Effector CD4-positive, alpha-beta T cell (primary cell): ENCODE results near the gene ADAMTS9. TPM values are rescaled to one million over a fixed set of nuclear protein-coding genes. Genes with fewer than 3 reads are reported as not detected.

Experiments used
- DNase-seq: peaks from one replicate; pipeline ENCODE4 v3.0.0-alpha.2; 2020
- total RNA-seq: gene quantifications from one replicate; lab custom pipeline; 2026; lab: John Stamatoyannopoulos, UW

ADAMTS9 gene, protein sequence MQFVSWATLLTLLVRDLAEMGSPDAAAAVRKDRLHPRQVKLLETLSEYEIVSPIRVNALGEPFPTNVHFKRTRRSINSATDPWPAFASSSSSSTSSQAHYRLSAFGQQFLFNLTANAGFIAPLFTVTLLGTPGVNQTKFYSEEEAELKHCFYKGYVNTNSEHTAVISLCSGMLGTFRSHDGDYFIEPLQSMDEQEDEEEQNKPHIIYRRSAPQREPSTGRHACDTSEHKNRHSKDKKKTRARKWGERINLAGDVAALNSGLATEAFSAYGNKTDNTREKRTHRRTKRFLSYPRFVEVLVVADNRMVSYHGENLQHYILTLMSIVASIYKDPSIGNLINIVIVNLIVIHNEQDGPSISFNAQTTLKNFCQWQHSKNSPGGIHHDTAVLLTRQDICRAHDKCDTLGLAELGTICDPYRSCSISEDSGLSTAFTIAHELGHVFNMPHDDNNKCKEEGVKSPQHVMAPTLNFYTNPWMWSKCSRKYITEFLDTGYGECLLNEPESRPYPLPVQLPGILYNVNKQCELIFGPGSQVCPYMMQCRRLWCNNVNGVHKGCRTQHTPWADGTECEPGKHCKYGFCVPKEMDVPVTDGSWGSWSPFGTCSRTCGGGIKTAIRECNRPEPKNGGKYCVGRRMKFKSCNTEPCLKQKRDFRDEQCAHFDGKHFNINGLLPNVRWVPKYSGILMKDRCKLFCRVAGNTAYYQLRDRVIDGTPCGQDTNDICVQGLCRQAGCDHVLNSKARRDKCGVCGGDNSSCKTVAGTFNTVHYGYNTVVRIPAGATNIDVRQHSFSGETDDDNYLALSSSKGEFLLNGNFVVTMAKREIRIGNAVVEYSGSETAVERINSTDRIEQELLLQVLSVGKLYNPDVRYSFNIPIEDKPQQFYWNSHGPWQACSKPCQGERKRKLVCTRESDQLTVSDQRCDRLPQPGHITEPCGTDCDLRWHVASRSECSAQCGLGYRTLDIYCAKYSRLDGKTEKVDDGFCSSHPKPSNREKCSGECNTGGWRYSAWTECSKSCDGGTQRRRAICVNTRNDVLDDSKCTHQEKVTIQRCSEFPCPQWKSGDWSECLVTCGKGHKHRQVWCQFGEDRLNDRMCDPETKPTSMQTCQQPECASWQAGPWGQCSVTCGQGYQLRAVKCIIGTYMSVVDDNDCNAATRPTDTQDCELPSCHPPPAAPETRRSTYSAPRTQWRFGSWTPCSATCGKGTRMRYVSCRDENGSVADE (N-terminal part only)
- total RNA-seq, result not detected

DNA sequence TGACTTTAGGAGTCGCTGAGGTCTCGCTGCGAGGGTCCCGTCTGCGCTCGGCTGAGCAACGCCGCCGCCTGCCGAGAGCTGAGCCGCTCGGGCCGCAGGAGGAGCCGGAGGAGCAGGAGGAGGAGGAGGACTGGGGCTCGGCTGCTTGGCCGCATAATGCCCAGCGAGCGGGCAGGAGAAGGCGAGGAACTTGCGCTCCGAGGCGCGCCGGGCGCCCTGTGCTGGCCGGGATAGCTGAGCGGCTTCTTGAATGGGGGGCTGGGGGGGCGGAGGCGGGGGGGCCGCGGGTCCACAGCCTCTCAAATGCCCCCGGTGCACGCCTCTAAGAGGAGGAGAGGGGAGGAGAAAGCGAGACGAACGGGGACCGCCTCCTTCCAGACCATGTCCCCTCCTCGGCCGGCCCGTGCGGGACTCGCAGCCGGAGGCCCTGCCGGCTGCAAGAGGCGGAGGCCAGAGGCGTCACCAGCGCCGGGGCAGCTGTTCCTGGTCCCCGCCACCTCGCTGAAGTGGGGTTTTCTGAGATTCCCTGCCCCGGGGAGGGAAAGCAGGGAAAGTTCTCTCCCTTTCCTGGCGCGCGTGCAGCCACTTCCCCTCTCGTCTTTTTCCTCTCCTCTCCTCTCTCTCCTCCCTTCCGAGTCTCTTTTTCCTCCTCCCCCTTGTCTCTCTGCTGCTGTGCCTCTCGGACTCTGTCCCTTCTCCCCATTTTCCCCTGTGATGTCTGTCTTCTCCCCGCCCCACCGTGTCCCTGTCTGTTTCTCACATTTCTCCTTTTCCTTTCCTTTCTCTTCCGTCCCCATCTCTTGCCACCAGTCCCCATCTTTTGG lies at the start of gene ADAMTS9:
ADAMTS9 (minus strand) TSS at position 220 of the 824 bp plus-strand sequence. CDS start 343 bp downstream, outside the sequence.
- no peak for DNase-seq

DNA sequence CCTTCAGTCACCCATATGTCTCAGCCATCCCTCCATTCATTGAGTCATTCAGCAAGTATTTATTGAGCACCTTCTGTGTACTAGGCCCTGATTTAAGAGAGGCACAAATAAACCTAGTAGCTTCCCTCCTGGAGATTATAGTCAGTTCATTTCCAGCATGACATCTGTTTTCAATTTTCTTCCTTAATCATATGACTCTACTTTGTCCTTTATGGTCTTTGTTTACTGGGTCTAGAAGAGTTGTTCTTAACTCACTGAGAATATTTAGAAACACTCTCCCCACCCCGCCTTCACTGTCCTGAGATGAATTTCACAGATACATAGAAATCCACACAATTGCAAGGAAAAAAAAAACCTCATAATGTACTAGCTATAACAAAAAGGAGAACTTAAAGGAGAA lies 44.8 kb upstream of the ADAMTS9 start:
- DNase-seq, result no peak

DNA sequence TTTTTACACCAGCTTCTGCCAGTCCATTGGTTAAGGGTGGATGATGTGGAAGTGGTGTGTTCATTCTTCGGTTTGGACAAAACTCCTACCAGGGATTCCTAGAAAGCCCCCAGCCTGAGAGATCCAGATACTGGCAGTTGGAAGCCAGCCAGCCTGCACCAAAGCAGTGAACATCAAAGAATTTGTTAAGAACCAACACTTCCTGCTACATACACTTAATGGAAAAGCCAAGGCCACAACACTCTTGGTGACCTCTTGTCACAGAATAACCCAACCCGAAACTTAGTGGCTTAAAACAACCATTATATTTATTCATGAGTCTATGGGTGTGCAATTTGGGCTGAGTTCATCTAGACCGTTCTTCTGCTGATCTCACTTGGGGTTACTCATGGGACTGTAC lies 42.9 kb upstream of the ADAMTS9 start:
- DNase-seq, result no peak

DNA sequence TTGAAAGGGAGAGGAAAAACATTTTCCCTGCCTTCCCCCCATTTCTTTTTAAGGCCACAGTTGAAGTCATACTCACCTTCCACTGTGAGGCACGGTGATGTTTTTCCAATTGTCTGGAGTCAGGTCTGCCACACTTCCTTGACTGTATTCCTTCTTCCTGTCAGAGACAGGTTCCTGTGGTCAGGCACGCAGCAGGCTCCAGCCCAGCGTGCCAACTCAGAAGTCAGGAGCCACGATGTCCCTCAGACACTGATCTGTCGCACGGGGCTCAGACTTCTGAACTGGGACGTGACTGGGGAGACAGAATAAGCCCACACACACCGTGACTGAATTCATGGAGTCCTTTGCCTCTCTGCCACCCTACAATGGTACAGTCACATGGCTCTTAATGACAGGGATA lies 41.2 kb upstream of the ADAMTS9 start:
- no peak for DNase-seq

DNA sequence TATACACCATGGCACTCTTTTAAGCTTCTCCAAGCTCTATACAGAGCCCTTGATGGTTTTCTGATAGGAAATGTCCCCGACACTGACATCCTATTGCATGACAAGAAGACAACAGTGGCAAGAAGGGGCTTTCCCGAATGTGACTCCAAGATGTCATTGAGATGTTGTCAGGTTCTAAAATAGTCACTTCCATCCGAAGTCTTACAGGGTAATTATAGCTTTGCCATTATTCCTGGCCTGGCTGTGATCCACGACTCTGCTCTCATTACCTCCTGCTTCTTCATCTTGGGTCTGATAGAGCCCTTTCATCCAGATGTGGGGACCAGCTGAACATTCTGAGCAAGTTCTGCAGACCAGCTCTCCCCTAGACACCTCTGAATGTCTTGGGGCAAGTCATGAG lies 40.6 kb upstream of the ADAMTS9 start:
- no peak for DNase-seq

DNA sequence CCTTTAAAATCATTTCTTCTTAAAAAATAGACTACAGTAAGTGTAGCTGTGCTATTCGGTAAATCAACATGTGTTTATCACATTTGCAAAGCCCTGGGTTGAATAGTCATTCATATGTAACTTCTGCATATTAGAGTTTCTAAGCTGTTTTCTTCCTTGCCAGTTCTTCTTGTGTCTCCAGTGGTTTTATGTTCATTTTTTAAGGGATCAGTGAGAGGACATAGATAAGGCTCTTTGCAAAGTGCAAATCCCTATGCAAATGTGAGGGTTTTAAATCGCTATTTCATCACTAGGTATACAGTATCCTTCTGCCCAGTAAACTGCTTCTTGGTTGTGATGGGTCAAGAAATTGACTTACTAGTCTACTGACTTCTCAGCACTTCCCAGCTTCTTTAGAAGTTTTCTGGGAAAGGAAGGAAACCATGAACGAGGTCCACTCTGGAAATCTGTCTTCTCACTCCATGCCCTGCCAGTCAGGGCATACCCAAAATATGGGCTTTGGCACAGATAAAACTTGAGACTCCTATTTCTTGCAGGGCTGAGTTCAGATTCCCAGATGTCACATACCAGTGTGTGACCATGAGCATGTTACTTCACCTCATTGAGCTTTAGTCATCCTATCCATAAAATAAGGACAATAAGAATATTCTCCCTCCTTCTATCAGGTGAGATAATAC lies 38.8 kb upstream of the ADAMTS9 start:
- no peak for DNase-seq

DNA sequence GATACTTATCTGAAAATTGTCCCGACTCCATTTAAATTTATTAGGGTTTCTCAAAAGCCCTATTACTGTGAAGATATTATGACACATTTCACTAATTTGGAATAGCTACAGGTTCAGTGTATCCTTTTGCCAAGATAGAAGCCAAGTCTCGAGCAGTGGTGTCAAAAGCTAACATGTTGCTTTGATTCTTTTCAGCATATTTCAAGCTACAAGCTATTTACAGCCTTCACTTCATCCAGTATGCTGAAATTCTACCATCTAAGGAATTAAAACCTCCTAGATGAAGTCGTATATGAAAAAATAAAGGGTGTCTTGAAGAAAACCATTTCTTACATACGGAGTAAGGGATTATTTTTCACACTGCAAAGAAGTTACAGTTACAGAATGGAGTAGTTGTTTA lies 31.2 kb upstream of the ADAMTS9 start:
- no peak for DNase-seq

DNA sequence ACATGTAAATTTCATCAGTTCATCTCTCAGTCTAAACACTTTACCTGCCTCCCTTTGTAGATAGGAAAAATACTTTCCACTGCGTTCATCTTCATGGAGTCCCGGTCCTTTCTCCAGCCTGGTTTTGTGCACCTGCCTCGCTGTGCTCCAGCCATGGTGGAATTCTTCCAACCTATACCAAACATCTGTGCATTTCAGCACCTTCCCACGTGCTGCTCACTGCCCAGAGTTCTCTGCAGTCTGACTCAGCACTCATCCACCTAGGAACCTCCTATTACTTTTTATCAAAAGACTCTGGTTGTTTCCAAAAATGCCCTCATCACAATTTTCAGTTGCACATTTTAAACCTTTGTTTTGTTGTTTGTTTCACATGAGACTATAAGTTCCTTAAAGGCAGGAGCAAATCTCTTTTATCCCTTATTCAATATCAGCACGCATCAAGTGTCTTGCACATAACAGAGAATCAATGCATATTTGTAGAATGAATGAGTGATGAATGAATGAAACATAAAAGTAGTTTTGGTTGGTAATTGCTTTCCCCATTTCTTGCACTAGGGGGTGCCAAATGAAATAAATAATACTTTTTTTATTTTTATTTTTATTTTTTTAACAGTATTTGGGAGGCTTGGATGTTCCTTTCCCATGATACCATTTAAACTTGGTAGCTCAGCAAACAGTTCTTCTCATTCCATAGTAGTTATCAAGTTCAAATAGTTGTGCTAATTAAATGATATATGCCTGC lies 30.2 kb upstream of the ADAMTS9 start:
- DNase-seq, result no peak

DNA sequence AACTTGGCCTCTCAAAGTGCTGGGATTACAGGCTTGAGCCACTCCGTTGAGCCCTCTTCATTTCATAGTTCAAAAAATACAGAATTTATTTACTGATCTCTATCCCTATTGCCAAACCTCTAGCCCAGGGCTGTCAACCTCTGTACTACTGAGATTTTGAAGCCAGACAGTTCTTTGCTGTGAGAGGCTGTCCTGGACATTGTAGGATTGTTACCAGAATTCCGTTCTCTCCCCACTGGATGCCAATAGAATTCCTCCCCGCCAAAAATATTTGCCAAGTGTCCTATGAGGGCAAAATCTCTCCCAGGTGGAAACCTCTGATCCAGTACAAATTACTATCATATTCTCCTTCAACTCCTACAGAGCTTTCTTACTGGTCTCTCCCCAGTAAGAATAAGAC lies 29.6 kb upstream of the ADAMTS9 start:
- no peak for DNase-seq

DNA sequence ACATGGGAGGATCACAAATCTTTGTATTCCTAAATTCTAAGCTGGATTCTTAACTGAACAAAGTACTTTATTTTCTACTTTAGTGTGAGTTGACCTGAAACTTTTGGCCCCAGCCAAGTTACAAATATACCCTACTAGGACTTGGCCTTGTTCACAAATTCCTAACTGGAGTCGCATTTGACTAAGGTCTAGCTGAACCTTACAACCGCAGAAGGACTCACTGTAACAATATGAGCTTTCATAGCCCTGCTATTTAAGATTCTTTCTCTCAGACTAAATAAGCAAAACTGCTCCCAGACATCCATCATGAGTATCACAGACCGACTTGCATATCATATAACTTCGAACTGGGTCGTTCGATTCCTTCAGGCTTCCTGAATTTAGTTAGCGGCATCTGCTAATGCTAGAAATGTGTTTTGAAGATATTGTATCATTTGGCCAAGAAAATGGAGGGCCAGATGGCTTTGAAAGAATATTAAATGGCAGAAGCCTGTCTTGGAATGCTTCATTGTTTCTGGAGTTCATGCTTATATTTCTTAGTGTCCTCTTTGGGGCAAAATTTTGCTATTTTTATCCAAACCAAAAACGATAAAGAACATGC lies 28.4 kb upstream of the ADAMTS9 start:
- DNase-seq, result no peak

DNA sequence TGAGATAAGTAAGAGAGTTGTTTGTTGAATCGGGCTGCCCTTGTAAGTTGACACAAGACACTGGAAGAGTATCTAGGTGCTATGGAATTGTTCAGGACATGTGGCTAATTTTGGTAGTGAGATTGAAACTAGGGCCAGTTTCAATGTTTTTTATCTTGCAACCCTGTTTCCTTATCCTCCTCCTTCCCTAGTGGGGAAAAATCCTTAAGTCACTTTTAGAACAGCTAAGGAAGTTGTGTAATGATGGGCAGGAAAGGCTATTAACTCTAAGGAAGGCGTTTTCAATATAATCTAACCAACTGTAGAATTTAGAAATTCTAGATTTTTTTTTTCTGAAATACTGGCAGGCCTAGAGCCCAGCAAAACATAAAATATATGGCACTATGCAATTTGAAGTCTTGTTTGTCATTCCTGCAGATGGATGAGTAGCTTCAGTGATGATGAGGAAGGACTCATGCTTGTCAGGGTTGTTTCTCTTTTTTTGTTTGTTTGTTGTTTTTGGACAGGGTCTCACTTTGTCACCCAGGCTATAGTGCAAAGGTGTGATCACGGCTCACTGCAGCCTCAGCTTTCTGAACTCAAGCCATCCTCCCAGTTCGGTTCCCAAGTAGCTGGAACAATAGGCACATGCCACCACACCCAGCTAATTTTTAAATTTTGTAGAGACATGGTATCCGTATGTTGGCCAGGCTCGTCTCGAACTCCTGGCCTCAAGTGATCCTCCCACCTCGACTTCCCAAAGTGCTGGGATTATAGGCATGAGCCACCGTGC lies 27.6 kb upstream of the ADAMTS9 start:
- DNase-seq, result no peak

DNA sequence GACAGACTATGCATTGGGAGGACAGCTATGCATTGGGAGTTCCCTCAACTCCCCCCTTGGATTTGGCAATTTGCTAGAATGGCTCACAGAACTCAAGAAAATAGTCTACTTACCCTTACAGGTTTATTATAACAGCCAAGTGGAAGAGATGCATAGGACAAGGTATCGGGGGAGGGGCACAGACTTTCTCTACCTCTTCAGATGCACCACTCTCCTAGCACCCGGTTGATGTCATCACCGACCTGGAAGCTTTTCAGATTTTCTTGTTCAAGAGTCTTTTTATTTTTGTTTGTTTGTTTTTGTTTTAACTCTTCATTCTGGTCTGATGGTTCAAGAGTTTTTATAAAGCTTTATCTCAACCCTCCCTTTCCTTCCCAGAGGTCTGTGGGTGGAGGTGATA lies 20.7 kb upstream of the ADAMTS9 start:
- no peak for DNase-seq

DNA sequence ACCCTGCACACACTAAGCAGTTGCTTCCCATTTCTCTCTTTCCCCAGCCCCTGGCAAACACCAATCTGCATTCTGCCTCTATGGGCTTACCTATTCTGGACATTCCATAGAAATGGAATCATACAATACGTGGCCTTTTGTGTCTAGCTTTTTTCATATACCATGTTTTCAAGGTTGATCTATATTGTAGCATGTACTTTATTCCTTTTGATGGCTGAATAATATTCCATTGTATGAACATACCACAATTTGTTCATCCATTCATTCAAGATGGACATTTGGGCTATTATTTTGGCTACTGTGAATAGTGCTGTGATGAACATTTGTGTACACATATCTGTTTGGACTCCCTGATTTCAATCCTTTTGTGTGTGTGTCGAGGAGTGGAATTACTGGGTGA lies 18.1 kb upstream of the ADAMTS9 start:
- DNase-seq, result no peak

DNA sequence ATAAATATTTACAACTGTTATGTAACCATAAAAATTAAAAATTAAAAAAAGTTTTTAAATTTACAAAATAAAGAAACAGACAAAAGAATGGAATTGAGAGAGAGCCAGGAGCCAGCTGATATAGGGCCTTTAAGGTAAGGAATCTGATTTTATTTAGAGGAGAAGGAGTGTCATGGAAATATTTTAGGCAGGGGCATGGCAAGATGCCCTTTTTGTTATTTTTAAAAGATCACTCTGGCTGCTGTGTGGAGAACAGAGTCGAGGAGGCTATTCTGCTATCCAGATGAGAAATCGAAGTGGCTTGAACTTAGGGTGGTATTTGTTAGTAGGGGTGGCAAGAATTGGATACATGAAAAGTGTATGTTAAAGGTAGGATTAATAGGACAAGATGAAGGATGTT lies 9.1 kb upstream of the ADAMTS9 start:
- no peak for DNase-seq

DNA sequence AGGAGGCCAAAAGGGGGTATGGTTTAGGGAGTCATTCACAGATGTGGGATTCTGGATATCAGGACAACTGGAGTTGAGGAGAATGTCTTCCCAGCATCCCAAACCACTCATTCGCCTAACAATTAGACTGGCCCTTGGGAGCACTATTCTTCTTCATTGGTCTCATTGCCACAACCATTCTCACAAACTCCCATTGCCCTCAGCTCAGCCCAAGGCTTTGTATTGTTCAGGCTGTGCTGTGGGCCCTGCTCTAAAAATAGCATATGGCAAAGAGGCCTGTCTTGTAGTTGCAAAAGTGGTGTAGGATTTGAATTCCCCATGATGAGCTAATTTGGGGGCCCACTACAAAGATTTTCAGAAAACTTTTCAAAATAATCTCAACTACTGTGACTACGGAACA lies 6.3 kb upstream of the ADAMTS9 start:
- no peak for DNase-seq

DNA sequence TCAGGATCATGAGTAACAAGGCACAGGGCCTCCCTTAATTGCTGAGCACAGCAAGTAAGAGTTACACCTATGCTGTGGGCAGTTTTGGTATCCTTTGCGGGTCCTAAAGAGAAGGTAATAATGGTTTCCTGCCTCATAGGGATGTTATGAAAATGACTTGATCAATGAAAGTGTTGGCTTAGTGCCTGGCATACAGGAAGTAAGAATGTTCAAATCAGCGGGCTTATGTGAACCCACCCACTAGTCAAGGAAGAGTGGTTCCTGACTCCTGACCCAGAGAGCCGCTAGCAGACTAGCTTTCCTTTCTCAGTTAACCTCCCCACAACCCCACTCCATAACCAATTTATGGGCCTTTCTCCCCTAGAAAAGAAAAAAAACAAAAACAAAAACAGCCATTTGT lies 5.2 kb upstream of the ADAMTS9 start:
- no peak for DNase-seq

DNA sequence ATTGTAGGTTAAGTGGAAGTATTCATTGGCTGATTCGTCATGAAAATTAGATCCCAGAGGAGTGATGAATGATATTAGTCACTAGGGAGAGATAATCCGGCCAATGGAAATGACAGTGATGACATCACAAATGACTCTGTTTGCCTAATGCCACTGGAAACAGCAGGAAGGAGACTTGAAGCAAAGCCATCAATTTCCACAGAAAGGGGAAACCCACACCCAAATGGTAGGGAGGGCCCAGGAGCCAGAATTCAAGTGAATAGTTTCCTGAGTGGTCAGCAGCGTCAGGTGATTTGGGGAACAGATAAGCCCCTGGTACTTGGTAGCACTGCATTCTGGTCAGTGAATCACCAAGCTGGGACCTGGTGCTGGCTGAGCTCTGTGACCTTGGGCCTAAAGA lies 3.3 kb upstream of the ADAMTS9 start:
- DNase-seq, result no peak

DNA sequence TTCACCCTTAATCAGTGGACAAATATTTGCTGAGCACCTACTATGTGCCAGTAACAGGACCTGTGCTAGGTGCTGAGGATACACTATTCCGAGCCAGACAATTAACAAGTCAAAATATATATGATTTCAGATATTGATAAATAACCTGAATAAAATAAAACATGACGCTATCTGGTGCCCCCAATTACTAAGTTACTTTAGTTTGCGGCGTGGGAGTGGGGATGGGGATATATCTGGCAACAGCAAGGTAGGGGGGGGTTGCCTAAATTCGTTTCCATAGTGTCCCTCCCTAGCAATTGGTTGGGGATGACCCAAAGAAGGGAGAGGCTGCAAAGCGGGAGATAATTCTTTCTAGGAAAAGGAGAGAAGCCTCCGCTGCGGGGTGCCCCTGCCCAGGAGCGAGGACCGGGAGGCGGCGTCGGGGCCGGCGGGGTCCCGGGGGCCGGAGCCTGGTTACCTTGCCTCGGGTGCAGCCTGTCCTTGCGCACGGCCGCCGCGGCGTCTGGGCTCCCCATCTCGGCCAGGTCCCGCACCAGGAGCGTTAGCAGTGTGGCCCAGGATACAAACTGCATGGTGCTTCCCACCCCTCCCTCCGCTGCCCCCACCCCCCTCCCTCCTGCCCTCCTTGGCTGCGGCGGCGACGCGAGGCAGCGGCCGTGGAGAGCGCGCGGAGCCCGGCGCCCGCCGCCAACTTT lies 567 bp downstream of the ADAMTS9 start:
- no peak for DNase-seq

DNA sequence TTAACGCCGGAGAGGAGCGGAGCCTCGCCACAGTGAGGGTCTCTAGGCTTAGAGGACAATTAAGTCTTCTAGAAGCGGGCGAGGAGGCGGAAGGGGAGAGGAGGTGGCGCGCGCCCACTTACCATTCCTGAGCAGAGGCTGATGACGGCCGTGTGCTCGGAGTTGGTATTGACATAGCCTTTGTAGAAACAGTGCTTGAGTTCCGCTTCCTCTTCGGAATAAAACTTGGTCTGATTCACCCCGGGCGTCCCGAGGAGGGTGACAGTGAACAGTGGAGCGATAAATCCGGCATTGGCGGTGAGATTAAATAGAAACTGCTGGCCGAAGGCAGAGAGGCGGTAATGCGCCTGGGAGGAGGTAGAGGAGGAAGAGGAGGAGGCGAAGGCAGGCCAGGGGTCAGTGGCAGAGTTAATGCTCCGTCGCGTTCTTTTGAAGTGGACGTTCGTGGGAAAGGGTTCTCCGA lies 1.3 kb downstream of the ADAMTS9 start:
- no peak for DNase-seq
